H9 (cell line): Measurements from ENCODE around the gene ANO9. TPM values are rescaled to one million over a fixed set of nuclear protein-coding genes. Genes with fewer than 3 reads are reported as not detected.

Experiments
- DNase-seq: peaks from one replicate; pipeline ENCODE4 v3.0.0-alpha.2; 2017
- H2AFZ ChIP-seq: one replicate; pipeline ENCODE4 v1.6.1; 2013; ENCODE audit warnings: mild to moderate bottlenecking, low read length, control low read depth, moderate library complexity
- H2AK5ac ChIP-seq: 2 replicates; pipeline ENCODE4 v1.6.1; 2013; ENCODE audit warnings: low read length, control low read depth, mixed read lengths; ENCODE audit not compliant: insufficient read length
- H2BK120ac ChIP-seq: one replicate; pipeline ENCODE4 v1.6.1; 2013; ENCODE audit warnings: low read depth, mild to moderate bottlenecking, low read length, control low read depth, inconsistent platforms; ENCODE audit not compliant: poor library complexity, severe bottlenecking
- H2BK12ac ChIP-seq: 2 replicates; pipeline ENCODE4 v1.6.1; 2013; ENCODE audit warnings: low read length, control low read depth, mixed read lengths, low read depth; ENCODE audit not compliant: insufficient read length
- H2BK15ac ChIP-seq: 2 replicates; pipeline ENCODE4 v1.6.1; 2013; ENCODE audit warnings: low read depth, low read length, control low read depth
- H2BK20ac ChIP-seq: one replicate; pipeline ENCODE4 v1.6.1; 2013; ENCODE audit warnings: low read depth, mild to moderate bottlenecking, low read length, control low read depth, inconsistent platforms; ENCODE audit not compliant: poor library complexity, severe bottlenecking
- H2BK5ac ChIP-seq: 2 replicates; pipeline ENCODE4 v1.6.1; 2013; ENCODE audit warnings: low read length, control low read depth, mixed read lengths; ENCODE audit not compliant: insufficient read length
- H3K14ac ChIP-seq: 2 replicates; pipeline ENCODE4 v1.6.1; 2013; ENCODE audit warnings: low read length, control low read depth; ENCODE audit not compliant: insufficient read depth
- H3K18ac ChIP-seq: 2 replicates; pipeline ENCODE4 v1.6.1; 2013; ENCODE audit warnings: low read depth, mild to moderate bottlenecking, mixed read lengths, low read length, control low read depth; ENCODE audit not compliant: insufficient read length
- H3K23ac ChIP-seq: 2 replicates; pipeline ENCODE4 v1.6.1; 2013; ENCODE audit warnings: low read length, control low read depth, mixed read lengths, low read depth; ENCODE audit not compliant: insufficient read length
- H3K23me2 ChIP-seq: 2 replicates; pipeline ENCODE4 v1.6.1; 2013; ENCODE audit warnings: low read depth, mild to moderate bottlenecking, mixed read lengths, low read length, control low read depth; ENCODE audit not compliant: insufficient read length, poor library complexity, severe bottlenecking
- H3K27ac ChIP-seq: 2 replicates; pipeline ENCODE4 v1.5.1; 2013; ENCODE audit warnings: low read length, control low read depth, mixed read lengths, low read depth; ENCODE audit not compliant: insufficient read length
- H3K27me3 ChIP-seq: 2 replicates; pipeline ENCODE4 v1.6.1; 2013; ENCODE audit warnings: low read length, control low read depth, inconsistent platforms; ENCODE audit not compliant: insufficient read depth
- H3K4ac ChIP-seq: 2 replicates; pipeline ENCODE4 v1.6.1; 2013; ENCODE audit warnings: low read depth, mild to moderate bottlenecking, control low read depth, inconsistent platforms, low read length, moderate library complexity
- H3K4me1 ChIP-seq: 2 replicates; pipeline ENCODE4 v1.6.1; 2013; ENCODE audit warnings: low read length, control low read depth, inconsistent platforms; ENCODE audit not compliant: insufficient read depth
- H3K4me2 ChIP-seq: 2 replicates; pipeline ENCODE4 v1.6.1; 2013; ENCODE audit warnings: low read length, control low read depth, mixed read lengths; ENCODE audit not compliant: insufficient read length, insufficient read depth
- H3K56ac ChIP-seq: 2 replicates; pipeline ENCODE4 v1.6.1; 2013; ENCODE audit warnings: low read depth, mild to moderate bottlenecking, mixed read lengths, low read length, control low read depth; ENCODE audit not compliant: insufficient read length
- H3K79me1 ChIP-seq: 2 replicates; pipeline ENCODE4 v1.6.1; 2013; ENCODE audit warnings: low read depth, mild to moderate bottlenecking, moderate library complexity, low read length, control low read depth, inconsistent platforms; ENCODE audit not compliant: insufficient read depth, poor library complexity, severe bottlenecking
- H3K79me2 ChIP-seq: 2 replicates; pipeline ENCODE4 v1.6.1; 2013; ENCODE audit warnings: low read length, control low read depth, inconsistent platforms; ENCODE audit not compliant: insufficient read depth
- H3K9ac ChIP-seq: 2 replicates; pipeline ENCODE4 v1.6.1; 2013; ENCODE audit warnings: low read length, control low read depth, mixed read lengths; ENCODE audit not compliant: insufficient read length; ENCODE audit errors: extremely low read depth
- H3K9me3 ChIP-seq: one replicate; pipeline ENCODE4 v1.6.1; 2013; ENCODE audit warnings: low read depth, low read length, inconsistent platforms; ENCODE audit not compliant: control insufficient read depth
- H3T11ph ChIP-seq: one replicate; pipeline ENCODE4 v1.6.1; 2013; ENCODE audit warnings: mild to moderate bottlenecking, low read length, control low read depth, inconsistent platforms
- H4K20me1 ChIP-seq: one replicate; pipeline ENCODE4 v1.6.1; 2013; ENCODE audit not compliant: control insufficient read depth, insufficient read length, insufficient read depth
- H4K5ac ChIP-seq: 2 replicates; pipeline ENCODE4 v1.6.1; 2013; ENCODE audit warnings: low read depth, mild to moderate bottlenecking, mixed read lengths, low read length, control low read depth; ENCODE audit not compliant: insufficient read length
- H4K8ac ChIP-seq: replicated peaks from 2 replicates; pipeline ENCODE4 v1.6.1; 2013; ENCODE audit warnings: low read length, control low read depth, mixed read lengths, low read depth; ENCODE audit not compliant: insufficient read length
- H4K91ac ChIP-seq: 2 replicates; pipeline ENCODE4 v1.6.1; 2013; ENCODE audit warnings: low read depth, mild to moderate bottlenecking, moderate library complexity, mixed read lengths, low read length, control low read depth; ENCODE audit not compliant: insufficient read length
- H3K27ac Mint-ChIP-seq, 3 experiments: 2 replicates in 2 of 3; 3 replicates in 1 of 3; pipeline ENCODE4 v1.8.0; 2020 to 2021; ENCODE audit warnings: mixed read lengths in 3 of 3, mild to moderate bottlenecking in 1 of 3, moderate library complexity in 1 of 3
- H3K27me3 Mint-ChIP-seq: 2 replicates; pipeline ENCODE4 v1.8.0; 2021; ENCODE audit warnings: low read depth, mild to moderate bottlenecking, moderate library complexity, mixed read lengths
- H3K36me3 Mint-ChIP-seq, 3 experiments: 2 replicates in 2 of 3; 3 replicates in 1 of 3; pipeline ENCODE4 v1.8.0; 2020 to 2021; ENCODE audit warnings: low read depth in 3 of 3, mixed read lengths in 3 of 3; ENCODE audit not compliant: insufficient read depth in 1 of 3
- H3K4me1 Mint-ChIP-seq, 2 experiments: 2 replicates each; pipeline ENCODE4 v1.8.0; 2020; ENCODE audit warnings: mixed read lengths in 2 of 2
- H3K4me3 Mint-ChIP-seq, 2 experiments: 2 replicates in 1 of 2; 3 replicates in 1 of 2; pipeline ENCODE4 v1.8.0; 2020 to 2021; ENCODE audit warnings: mild to moderate bottlenecking in 2 of 2, mixed read lengths in 2 of 2, moderate library complexity in 1 of 2
- H3K9me3 Mint-ChIP-seq, 2 experiments: 2 replicates in 1 of 2; 3 replicates in 1 of 2; pipeline ENCODE4 v1.8.0; 2020; ENCODE audit warnings: mild to moderate bottlenecking in 2 of 2, mixed read lengths in 2 of 2, moderate library complexity in 1 of 2
- WGBS: extraction: QIAGEN DNeasy Blood & Tissue Kit; methylation state at CpG from one replicate; pipeline ENCODE4 v1.1.7; 2013; ENCODE audit warnings: missing lambda C conversion rate, low lambda C conversion rate, mixed read lengths; ENCODE audit not compliant: insufficient read length; ENCODE audit errors: extremely low coverage; 5-methylcytosine and 5-hydroxymethylcytosine counted together
- total RNA-seq: library from RNA; stranded (reverse); gene quantifications from 2 replicates; pipeline ENCODE4 v1.2.1, GENCODE V29; 2021
- TF ChIP-seq, protein P1 (sequence below): fragments of 200-600 bp; sonication (generic); conservative IDR thresholded peaks from 3 replicates; pipeline ENCODE4 v1.8.0; 2021; ENCODE audit warnings: antibody characterized with exemption, mild to moderate bottlenecking

The ANO9 gene
- total RNA-seq, 1 experiment from 2014 or later = 13.1 TPM

- no peak overlapping the region for H2BK15ac ChIP-seq
- TF ChIP-seq, protein P1, sequence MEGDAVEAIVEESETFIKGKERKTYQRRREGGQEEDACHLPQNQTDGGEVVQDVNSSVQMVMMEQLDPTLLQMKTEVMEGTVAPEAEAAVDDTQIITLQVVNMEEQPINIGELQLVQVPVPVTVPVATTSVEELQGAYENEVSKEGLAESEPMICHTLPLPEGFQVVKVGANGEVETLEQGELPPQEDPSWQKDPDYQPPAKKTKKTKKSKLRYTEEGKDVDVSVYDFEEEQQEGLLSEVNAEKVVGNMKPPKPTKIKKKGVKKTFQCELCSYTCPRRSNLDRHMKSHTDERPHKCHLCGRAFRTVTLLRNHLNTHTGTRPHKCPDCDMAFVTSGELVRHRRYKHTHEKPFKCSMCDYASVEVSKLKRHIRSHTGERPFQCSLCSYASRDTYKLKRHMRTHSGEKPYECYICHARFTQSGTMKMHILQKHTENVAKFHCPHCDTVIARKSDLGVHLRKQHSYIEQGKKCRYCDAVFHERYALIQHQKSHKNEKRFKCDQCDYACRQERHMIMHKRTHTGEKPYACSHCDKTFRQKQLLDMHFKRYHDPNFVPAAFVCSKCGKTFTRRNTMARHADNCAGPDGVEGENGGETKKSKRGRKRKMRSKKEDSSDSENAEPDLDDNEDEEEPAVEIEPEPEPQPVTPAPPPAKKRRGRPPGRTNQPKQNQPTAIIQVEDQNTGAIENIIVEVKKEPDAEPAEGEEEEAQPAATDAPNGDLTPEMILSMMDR = peak; percentile 39; the same call in 2 of the 3 replicates
- peak overlapping the region; percentile 22 to 29; a peak in 2 of 5 replicates for H3K4me3 Mint-ChIP-seq
- no peak overlapping the region for H3K18ac ChIP-seq
- no peak overlapping the region for H3K23ac ChIP-seq
- H3K79me1 ChIP-seq = no peaks in the 10 kb centered on the region
- H4K20me1 ChIP-seq = no peaks in the 10 kb centered on the region
- no peaks in the 10 kb centered on the region for H3K9me3 ChIP-seq
- no peaks in the 10 kb centered on the region for H3K4me1 ChIP-seq
- no peak overlapping the region for H3K56ac ChIP-seq
- no peak overlapping the region for H4K8ac ChIP-seq
- no peak overlapping the region for H3T11ph ChIP-seq
- no peaks in the 10 kb centered on the region for H3K9me3 Mint-ChIP-seq
- peaks cover 8% of the 10 kb centered on the region for H3K23me2 ChIP-seq
- peaks cover 2 to 5% of the 10 kb centered on the region in 2 experiments; a peak in 3 of 4 replicates for H3K4me1 Mint-ChIP-seq
- no peaks in the 10 kb centered on the region for H3K79me2 ChIP-seq
- H4K91ac ChIP-seq = no peak overlapping the region
- no peak overlapping the region for H2AFZ ChIP-seq
- H3K27ac ChIP-seq = no peak overlapping the region
- H3K14ac ChIP-seq = no peak overlapping the region; the same call in 1 of the 2 replicates
- DNase-seq = peak; percentile 91
- H2BK20ac ChIP-seq = no peak overlapping the region
- no peak overlapping the region for H3K4ac ChIP-seq
- no CpG with 5 or more reads among the region's 91 CpGs for WGBS
- H2BK12ac ChIP-seq = no peak overlapping the region
- no peak overlapping the region for H3K27ac Mint-ChIP-seq
- no peak overlapping the region for H2BK5ac ChIP-seq
- H4K5ac ChIP-seq = no peak overlapping the region
- H3K9ac ChIP-seq = no peak overlapping the region
- peaks cover 0 to 2% (median 0%) of the 10 kb centered on the region in 3 experiments; a peak in 3 of 7 replicates for H3K36me3 Mint-ChIP-seq
- no peaks in the 10 kb centered on the region for H3K27me3 ChIP-seq
- H2AK5ac ChIP-seq = no peak overlapping the region
- H3K4me2 ChIP-seq = peak overlapping the region; percentile 18
- H2BK120ac ChIP-seq = no peak overlapping the region
- H3K27me3 Mint-ChIP-seq = 0 out of 2 replicates have a peak, but pooled peaks cover 2% of the 10 kb centered on the region
These were observed 34.8 kb downstream of the ANO9 start for GRCh38 chr11:406796-407650.
